Osteocyte (in vitro differentiated cells): ENCODE results near the gene SRGAP3. TPM values are rescaled to one million over a fixed set of nuclear protein-coding genes. Genes with fewer than 3 reads are reported as not detected.

Experiments used
- DNase-seq: peaks from one replicate; pipeline ENCODE4 v3.0.0; 2021; ENCODE audit warnings: mixed read lengths; ENCODE audit not compliant: unreplicated experiment; ENCODE audit errors: extremely low spot score
- H3K27ac Mint-ChIP-seq: one replicate; pipeline ENCODE4 v1.8.0; 2021; ENCODE audit warnings: mild to moderate bottlenecking, mixed read lengths; ENCODE audit not compliant: unreplicated experiment
- H3K27me3 Mint-ChIP-seq: one replicate; pipeline ENCODE4 v1.8.0; 2021; ENCODE audit warnings: mixed read lengths; ENCODE audit not compliant: unreplicated experiment
- H3K36me3 Mint-ChIP-seq: one replicate; pipeline ENCODE4 v1.8.0; 2021; ENCODE audit warnings: mixed read lengths; ENCODE audit not compliant: unreplicated experiment
- H3K4me1 Mint-ChIP-seq: one replicate; pipeline ENCODE4 v1.8.0; 2021; ENCODE audit warnings: mixed read lengths; ENCODE audit not compliant: unreplicated experiment
- H3K4me3 Mint-ChIP-seq: one replicate; pipeline ENCODE4 v1.8.0; 2021; ENCODE audit warnings: mild to moderate bottlenecking, moderate library complexity, mixed read lengths; ENCODE audit not compliant: unreplicated experiment
- H3K9me3 Mint-ChIP-seq: one replicate; pipeline ENCODE4 v1.8.0; 2021; ENCODE audit warnings: mixed read lengths; ENCODE audit not compliant: unreplicated experiment
- total RNA-seq: library from RNA; stranded (reverse); gene quantifications from 2 replicates; pipeline ENCODE4 v1.2.1, GENCODE V29; 2021
- TF ChIP-seq, protein P1 (sequence below): fragments of 200-600 bp; sonication (generic); IDR thresholded peaks from 2 replicates; pipeline ENCODE4 v1.5.0; 2021; ENCODE audit warnings: antibody characterized with exemption, mild to moderate bottlenecking, moderate library complexity

SRGAP3 gene
- total RNA-seq, 1 donor from 2014 or later: 2.6 TPM

DNA sequence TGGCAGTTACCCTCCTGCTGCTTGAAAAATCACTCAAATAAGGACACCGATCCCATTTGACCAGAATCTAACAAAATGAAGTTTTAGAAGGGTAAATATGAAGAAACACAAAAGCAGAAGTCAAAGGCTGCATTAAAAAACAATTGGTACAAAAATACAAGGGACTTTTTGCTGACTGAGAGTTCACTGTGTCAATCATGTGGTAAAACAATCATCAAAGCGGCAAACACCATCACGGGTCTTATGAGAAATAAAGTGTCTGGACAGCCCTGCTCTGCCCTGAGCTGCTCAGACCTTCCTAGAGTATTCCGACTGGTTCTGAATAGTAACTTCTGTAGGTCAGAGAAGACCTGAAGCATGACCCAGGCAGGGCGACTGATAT, 148.9 kb downstream of the SRGAP3 start:
- Mint-ChIP-seq H3K4me1 (no peaks in the 10 kb centered on the region), H3K36me3 (no peaks in the 10 kb centered on the region), H3K9me3 (no peaks in the 10 kb centered on the region), H3K27ac (no peak overlapping the region), H3K4me3 (no peak overlapping the region), H3K27me3 (peaks cover 10% of the 10 kb centered on the region)
- TF ChIP-seq, protein P1, sequence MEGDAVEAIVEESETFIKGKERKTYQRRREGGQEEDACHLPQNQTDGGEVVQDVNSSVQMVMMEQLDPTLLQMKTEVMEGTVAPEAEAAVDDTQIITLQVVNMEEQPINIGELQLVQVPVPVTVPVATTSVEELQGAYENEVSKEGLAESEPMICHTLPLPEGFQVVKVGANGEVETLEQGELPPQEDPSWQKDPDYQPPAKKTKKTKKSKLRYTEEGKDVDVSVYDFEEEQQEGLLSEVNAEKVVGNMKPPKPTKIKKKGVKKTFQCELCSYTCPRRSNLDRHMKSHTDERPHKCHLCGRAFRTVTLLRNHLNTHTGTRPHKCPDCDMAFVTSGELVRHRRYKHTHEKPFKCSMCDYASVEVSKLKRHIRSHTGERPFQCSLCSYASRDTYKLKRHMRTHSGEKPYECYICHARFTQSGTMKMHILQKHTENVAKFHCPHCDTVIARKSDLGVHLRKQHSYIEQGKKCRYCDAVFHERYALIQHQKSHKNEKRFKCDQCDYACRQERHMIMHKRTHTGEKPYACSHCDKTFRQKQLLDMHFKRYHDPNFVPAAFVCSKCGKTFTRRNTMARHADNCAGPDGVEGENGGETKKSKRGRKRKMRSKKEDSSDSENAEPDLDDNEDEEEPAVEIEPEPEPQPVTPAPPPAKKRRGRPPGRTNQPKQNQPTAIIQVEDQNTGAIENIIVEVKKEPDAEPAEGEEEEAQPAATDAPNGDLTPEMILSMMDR: no peak
- no peak for DNase-seq

DNA sequence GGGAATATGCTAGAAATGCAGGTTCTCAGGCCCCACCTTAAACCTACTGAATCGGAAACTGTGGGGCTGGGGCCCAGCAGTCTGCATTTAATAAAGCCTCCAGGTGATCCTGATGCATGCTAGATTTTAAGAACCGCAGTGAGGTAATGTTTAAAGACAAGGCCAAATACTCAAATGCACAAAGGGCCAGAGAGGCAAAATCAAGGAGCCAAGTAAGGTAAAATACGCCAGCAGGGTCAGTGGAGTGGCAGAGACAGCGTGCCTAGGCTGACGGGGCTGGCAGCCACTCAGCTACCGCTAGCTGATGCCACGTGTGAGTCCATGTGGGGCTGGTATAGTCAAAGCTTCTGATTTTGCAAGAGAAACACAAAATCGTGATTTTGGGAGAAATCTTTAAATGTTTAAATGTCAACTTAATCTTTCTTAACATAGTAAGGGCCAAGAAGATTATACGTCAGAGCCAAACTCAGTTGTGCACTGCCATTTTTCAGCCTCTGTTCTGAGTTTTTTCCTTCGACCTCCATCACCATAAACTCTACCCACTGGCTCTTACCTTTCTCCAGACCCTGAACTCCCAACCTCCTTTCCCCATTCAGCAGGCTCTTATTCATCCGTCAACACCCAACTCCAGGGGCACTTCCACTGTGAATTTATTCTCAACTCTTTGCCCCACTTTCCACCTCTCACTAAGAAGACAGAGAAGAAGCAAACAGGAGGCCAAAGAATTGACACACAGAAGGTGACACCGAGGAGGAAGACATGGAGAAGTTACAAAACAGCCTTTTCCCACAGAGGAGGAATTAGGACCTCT, 149.5 kb downstream of the SRGAP3 start:
- TF ChIP-seq, protein P1: no peak
- no peak overlapping the region for H3K27ac Mint-ChIP-seq

DNA sequence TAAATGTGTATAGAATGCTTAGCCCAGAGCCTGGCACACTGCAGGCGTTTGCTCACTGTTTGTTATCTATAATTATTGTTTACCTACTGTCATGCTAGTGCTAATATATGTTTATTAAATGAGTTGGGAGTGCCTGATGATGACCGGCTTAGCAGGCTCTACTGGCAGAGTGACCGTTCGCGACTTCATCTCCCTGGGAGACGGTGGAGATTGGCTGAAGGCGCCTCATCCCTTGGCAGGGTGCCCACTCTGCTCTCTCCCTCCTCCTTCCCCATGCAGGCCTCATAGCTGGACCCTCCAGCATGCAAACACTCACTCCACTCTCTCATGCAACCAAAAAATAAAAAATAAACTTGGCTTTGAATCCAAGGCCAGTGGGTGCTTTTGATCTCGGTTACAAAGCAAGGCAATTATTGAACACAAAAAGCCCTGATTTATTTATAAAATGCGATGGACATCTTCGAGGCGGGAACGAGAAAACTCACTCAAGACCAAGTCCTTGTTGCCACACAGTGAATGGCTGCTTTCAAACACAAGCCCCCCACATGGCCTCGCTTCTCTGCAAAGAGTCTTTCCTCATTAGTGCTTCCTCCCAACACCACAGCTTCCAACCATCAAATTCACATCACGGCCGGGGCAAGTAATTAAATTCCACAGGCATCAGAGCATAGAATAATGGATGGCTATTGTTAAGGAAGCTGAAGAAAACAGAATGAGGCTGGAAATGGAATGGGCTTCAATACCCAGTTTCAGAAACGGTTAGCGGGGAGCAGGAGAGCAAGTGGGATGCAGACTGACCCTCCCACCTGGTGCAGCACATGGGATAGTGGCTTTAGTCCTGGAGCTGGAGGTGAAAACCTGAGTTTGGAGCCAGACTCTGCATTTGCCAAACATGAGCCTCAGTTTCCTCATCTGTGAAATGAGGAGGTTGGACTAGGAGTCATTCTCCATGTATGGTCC, 150.4 kb downstream of the SRGAP3 start:
- H3K4me3 Mint-ChIP-seq: no peak overlapping the region
- DNase-seq: no peak
- no peaks in the 10 kb centered on the region for H3K4me1 Mint-ChIP-seq
- TF ChIP-seq, protein P1: no peak
- H3K27ac Mint-ChIP-seq: no peak overlapping the region
- H3K36me3 Mint-ChIP-seq: no peaks in the 10 kb centered on the region
- H3K9me3 Mint-ChIP-seq: no peaks in the 10 kb centered on the region
- peaks cover 16% of the 10 kb centered on the region for H3K27me3 Mint-ChIP-seq

More for the DNA sequence above, 149.5 kb downstream of the SRGAP3 start:
- Mint-ChIP-seq H3K4me3 (no peak overlapping the region), H3K9me3 (no peaks in the 10 kb centered on the region), H3K4me1 (no peaks in the 10 kb centered on the region), H3K36me3 (no peaks in the 10 kb centered on the region), H3K27me3 (peaks cover 10% of the 10 kb centered on the region)
- DNase-seq: no peak

DNA sequence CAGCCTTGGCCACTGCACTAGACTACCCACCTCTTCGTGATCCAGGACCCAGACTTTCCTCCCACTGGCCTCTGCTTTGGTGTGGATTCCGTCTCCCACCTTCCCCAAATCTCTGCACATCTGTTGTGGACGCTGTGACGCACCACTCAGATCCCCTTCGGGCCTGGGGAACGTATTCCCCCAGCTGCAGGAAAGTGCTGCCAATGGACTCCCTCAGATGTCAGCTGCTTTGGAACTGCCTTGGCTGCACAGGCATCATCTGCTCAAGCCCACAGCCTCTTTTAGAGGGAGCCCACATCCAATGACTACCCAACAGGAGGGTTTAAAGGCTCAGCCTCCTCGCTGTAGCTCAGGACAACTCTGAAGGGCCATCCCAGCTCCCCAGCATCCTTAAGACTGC, 152.0 kb downstream of the SRGAP3 start:
- H3K4me3 Mint-ChIP-seq: no peak overlapping the region
- no peak overlapping the region for H3K27ac Mint-ChIP-seq
- H3K27me3 Mint-ChIP-seq: peaks cover 24% of the 10 kb centered on the region

More for the DNA sequence above, 152.0 kb downstream of the SRGAP3 start:
- Mint-ChIP-seq H3K36me3 (no peaks in the 10 kb centered on the region), H3K9me3 (no peaks in the 10 kb centered on the region), H3K4me1 (no peaks in the 10 kb centered on the region)
- TF ChIP-seq, protein P1: no peak
- DNase-seq: no peak
